Measurements from ENCODE around the gene RETN. TPM values are rescaled to one million over a fixed set of nuclear protein-coding genes. Genes with fewer than 3 reads are reported as not detected.

Gene RETN
- total and polyA plus RNA-seq, 2 experiments from 2014 or later, result not detected

- Histone ChIP-seq H3K36me3 (ENCODE audit: insufficient read depth) (no peaks in the 10 kb centered on the region), H3K9me2 (ENCODE audit: insufficient read depth) (no peaks in the 10 kb centered on the region), H3K79me2 (replicated peaks; ENCODE audit: insufficient read depth) (no peaks in the 10 kb centered on the region), H2AFZ (0 out of 2 replicates have a peak overlapping the region, but pooled peaks have one; percentile 11), H3K27me3 (ENCODE audit: insufficient read depth) (peaks cover 27% of the 10 kb centered on the region), H3K4me3 (peak overlapping the region; percentile 8; the same call in 1 of the 2 replicates), H3F3A (replicated peaks; ENCODE audit: low read depth) (no peaks in the 10 kb centered on the region), H3K27ac (ENCODE audit: low read depth) (no peak overlapping the region), H4K20me1 (replicated peaks; ENCODE audit: insufficient read depth) (no peaks in the 10 kb centered on the region; the same call in 1 of the 2 replicates), H3K4me2 (peak overlapping the region; percentile 28; the same call in 1 of the 2 replicates), H3K4me1 (ENCODE audit: insufficient read depth) (no peaks in the 10 kb centered on the region)
- no peaks in the 10 kb centered on the region for H3K9me3 Mint-ChIP-seq
- peaks cover 7% of the 10 kb centered on the region; the same call in 1 of the 3 replicates for H3K4me1 Mint-ChIP-seq
- peaks cover 29% of the 10 kb centered on the region for H3K27me3 Mint-ChIP-seq (ENCODE audit: insufficient read depth, low read depth, poor library complexity)
- no peak for TF ChIP-seq STAT1 (IDR thresholded peaks at IDR 0.05; ENCODE audit: unreplicated experiment)
- no peak for TF ChIP-seq ZNF462 (CRISPR knock-in tag; IDR thresholded peaks at IDR 0.05)
- no peak for TF ChIP-seq POLR2AphosphoS5 (IDR thresholded peaks at IDR 0.05; ENCODE audit: low read depth)
- no peak for TF ChIP-seq ETS1 (IDR thresholded peaks at IDR 0.05)
- no peak for TF ChIP-seq NANOG (IDR thresholded peaks at IDR 0.05; ENCODE audit: borderline replicate concordance)
- no peak for TF ChIP-seq EZH2 (IDR thresholded peaks at IDR 0.05; ENCODE audit: low read depth, unreplicated experiment)
- TF ChIP-seq JUNB (IDR thresholded peaks at IDR 0.05; ENCODE audit: unreplicated experiment), result no peak
- TF ChIP-seq EZH2phosphoT487 (IDR thresholded peaks at IDR 0.05; ENCODE audit: unreplicated experiment), result no peak
- no peak for TF ChIP-seq ZNF331 (CRISPR knock-in tag; IDR thresholded peaks at IDR 0.05; ENCODE audit: low read depth)
- TF ChIP-seq CREB1 (CRISPR knock-in tag; IDR thresholded peaks at IDR 0.05; ENCODE audit: low read depth), result peak; percentile 55; the same call in 1 of the 2 replicates
- TF ChIP-seq CTCF (conservative IDR thresholded peaks at IDR 0.05; ENCODE audit: low read depth in 2 of 2), result peak; percentile 85 to 99
- no peak for TF ChIP-seq REST (IDR thresholded peaks at IDR 0.05; ENCODE audit: unreplicated experiment)
- peak overlapping the region; percentile 46; the same call in 1 of the 3 replicates for H3K4me3 Mint-ChIP-seq
- peak; percentile 91 for ATAC-seq
- H3K36me3 Mint-ChIP-seq (ENCODE audit: low read depth), result no peaks in the 10 kb centered on the region
- no peak overlapping the region for H3K27ac Mint-ChIP-seq
- DNase-seq (ENCODE audit: low spot score), result peak; percentile 88
Observed at GRCh38 chr19:7652061-7652641, 16.7 kb upstream of the RETN start.
